ENCODE results near the gene RPS6KB2. TPM values are rescaled to one million over a fixed set of nuclear protein-coding genes. Genes with fewer than 3 reads are reported as not detected.
A peak's percentile ranks its signal among the peaks of the same experiment; 100 is the strongest.

RPS6KB2 gene
- total and polyA plus RNA-seq, 9 of the 15 experiments (the other 6 are each of a cell fraction or from before 2014, with no cell fraction given) = 0.42 to 122 (median 82.6) TPM

- Histone ChIP-seq H3K4me2 (ENCODE audit: insufficient read depth, low read length) (peak overlapping the region; percentile 72), H3K79me2 (ENCODE audit: control insufficient read depth, insufficient read depth, low read length) (peaks cover 13% of the 10 kb centered on the region), H3K9me3 (replicated peaks; ENCODE audit: control insufficient read depth, insufficient read depth, low read depth, low read length) (no peaks in the 10 kb centered on the region), H2AFZ (ENCODE audit: low read depth, low read length) (0 out of 2 replicates have a peak overlapping the region, but pooled peaks have one; percentile 39), H3K9ac (ENCODE audit: insufficient read depth in 1 of 2, low read depth in 2 of 2, low read length in 2 of 2) (peak overlapping the region; percentile 75 to 93), H3K36me3 (ENCODE audit: control insufficient read depth, insufficient read depth, low read length) (peaks cover 44% of the 10 kb centered on the region; the same call in 2 of the 3 replicates), H3K27me3 (ENCODE audit: control insufficient read depth in 2 of 2, insufficient read depth in 2 of 2, low read length in 2 of 2) (no peaks in the 10 kb centered on the region), H3K4me3 (peak overlapping the region; percentile 51), H3K27ac (ENCODE audit: extremely low read depth, low read depth, low read length) (peak overlapping the region; percentile 80), H3K9me1 (ENCODE audit: control insufficient read depth, insufficient read depth, low read length) (no peaks in the 10 kb centered on the region), H3K4me1 (replicated peaks in 1 of 2; ENCODE audit: control insufficient read depth in 2 of 2, insufficient read depth in 2 of 2, low read length in 2 of 2) (peaks cover 7 to 67% of the 10 kb centered on the region in 2 experiments; a peak in 4 of 5 replicates), H4K20me1 (replicated peaks; ENCODE audit: control insufficient read depth, insufficient read depth, low read length) (no peaks in the 10 kb centered on the region)
- FAIRE-seq (no peak), ATAC-seq (peak; percentile 39), DNase-seq (ENCODE audit: extremely low read depth in 1 of 4, low spot score in 3 of 4) (peak in 3 of 4 experiments; percentile 35 to 55 (median 49))
- ChIA-PET CTCF (ENCODE audit: low intra/inter-chr PET ratio) (no interaction called here), POLR2A (interaction anchor here (0.8 kb wide), 2 partner anchors 9 to 41 kb away, joined by 3 to 5 read pairs; partner anchors contain the start of gene PPP1CA)
- no TSS peak for BruUV-seq (replicated peaks)
- WGBS (ENCODE audit: insufficient coverage, low coverage, missing lambda C conversion rate) = 26% methylated on average over 12 of the region's 45 CpGs
- in situ Hi-C loops (cut with MboI) = no loop called here
- intact Hi-C loops (cut with micrococcal nuclease) = no loop called here
- TF ChIP-seq ZNF561 (CRISPR knock-in tag; conservative IDR thresholded peaks at IDR 0.05) = no peak
- TF ChIP-seq ZBTB7A (IDR thresholded peaks at IDR 0.05; ENCODE audit: borderline replicate concordance, control insufficient read depth, low read depth, low read length) = 0 out of 2 replicates have a peak, but pooled peaks have one; percentile 18
- peak; percentile 45 for TF ChIP-seq POLR2G (IDR thresholded peaks at IDR 0.05; ENCODE audit: low read depth, low read length)
- no peak for TF ChIP-seq ZNF311 (CRISPR knock-in tag; IDR thresholded peaks at IDR 0.05)
- TF ChIP-seq, protein P1, sequence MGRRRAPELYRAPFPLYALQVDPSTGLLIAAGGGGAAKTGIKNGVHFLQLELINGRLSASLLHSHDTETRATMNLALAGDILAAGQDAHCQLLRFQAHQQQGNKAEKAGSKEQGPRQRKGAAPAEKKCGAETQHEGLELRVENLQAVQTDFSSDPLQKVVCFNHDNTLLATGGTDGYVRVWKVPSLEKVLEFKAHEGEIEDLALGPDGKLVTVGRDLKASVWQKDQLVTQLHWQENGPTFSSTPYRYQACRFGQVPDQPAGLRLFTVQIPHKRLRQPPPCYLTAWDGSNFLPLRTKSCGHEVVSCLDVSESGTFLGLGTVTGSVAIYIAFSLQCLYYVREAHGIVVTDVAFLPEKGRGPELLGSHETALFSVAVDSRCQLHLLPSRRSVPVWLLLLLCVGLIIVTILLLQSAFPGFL (CRISPR knock-in tag; IDR thresholded peaks at IDR 0.05) = no peak
- TF ChIP-seq STAG1 (CRISPR knock-in tag; IDR thresholded peaks at IDR 0.05; ENCODE audit: borderline replicate concordance) = 0 out of 2 replicates have a peak, but pooled peaks have one; percentile 15
- 0 out of 2 replicates have a peak, but pooled peaks have one; percentile 24 for TF ChIP-seq CBFB (CRISPR knock-in tag; IDR thresholded peaks at IDR 0.05)
- peak; percentile 38 for TF ChIP-seq RBFOX2 (IDR thresholded peaks at IDR 0.05; ENCODE audit: low read depth, low read length)
- TF ChIP-seq ZNF707 (CRISPR knock-in tag; conservative IDR thresholded peaks at IDR 0.05) = no peak
- no peak for TF ChIP-seq RBM39 (optimal IDR thresholded peaks at IDR 0.05; ENCODE audit: low read depth, low read length)
- TF ChIP-seq XRCC4 (IDR thresholded peaks at IDR 0.05; ENCODE audit: extremely low read depth, insufficient read depth, insufficient read length) = no peak
- TF ChIP-seq MIER1 (IDR thresholded peaks at IDR 0.05; ENCODE audit: low read depth) = no peak
- TF ChIP-seq ZFX (CRISPR knock-in tag; IDR thresholded peaks at IDR 0.05) = peak; percentile 34; the same call in 1 of the 2 replicates
- TF ChIP-seq ZNF395 (CRISPR knock-in tag; IDR thresholded peaks at IDR 0.05) = peak; percentile 51; the same call in 1 of the 2 replicates
Measured at GRCh38 chr11:67442504-67443404, 14.5 kb downstream of the RPS6KB2 start.

Measured in K562 (cell line).